ENCODE measurements around the gene FCGR3A.
"Not testable (repeated sequence)": the region's sequence is repeated elsewhere in the genome, so short reads cannot be mapped to it uniquely, and the experiment has no call there.

FCGR3A gene

GRCh38 chr1:161556143-161556542 is 6.5 kb upstream of the FCGR3A start:
- DNase-seq (ENCODE audit: low spot score): not testable (repeated sequence)

DNA sequence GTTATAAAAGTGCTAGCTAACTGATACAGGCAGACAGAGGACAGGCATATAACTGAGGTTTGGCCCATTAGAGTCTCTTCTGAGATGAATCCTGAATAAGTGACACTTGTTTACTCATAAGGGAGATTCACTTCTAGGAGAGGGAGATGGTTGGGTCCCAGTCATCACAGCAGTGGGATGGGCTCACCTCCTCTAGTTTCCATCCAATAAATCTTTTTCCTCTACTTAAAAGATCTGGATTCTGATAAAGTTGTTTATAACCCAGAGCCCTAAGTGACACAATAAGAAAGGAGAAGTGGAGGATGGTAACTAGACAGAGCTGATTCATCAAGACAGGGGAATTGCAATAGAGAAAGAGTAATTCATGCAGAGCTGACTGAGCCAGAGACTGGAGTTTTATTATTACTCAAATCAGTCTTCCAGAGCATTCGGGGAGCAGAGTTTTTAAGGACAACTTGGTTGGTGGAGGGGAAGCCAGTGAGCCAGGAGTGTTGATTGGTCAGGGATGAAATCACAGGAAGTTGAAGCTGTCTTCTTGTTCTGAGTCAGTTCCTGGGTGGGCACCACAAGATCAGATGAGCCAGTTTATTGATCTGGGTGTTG is 5.3 kb upstream of the FCGR3A start:
- not testable (repeated sequence) for DNase-seq (ENCODE audit: low spot score)

GRCh38 chr1:161554340-161554739 is 4.7 kb upstream of the FCGR3A start:
- not testable (repeated sequence) for DNase-seq (ENCODE audit: low spot score)

DNA sequence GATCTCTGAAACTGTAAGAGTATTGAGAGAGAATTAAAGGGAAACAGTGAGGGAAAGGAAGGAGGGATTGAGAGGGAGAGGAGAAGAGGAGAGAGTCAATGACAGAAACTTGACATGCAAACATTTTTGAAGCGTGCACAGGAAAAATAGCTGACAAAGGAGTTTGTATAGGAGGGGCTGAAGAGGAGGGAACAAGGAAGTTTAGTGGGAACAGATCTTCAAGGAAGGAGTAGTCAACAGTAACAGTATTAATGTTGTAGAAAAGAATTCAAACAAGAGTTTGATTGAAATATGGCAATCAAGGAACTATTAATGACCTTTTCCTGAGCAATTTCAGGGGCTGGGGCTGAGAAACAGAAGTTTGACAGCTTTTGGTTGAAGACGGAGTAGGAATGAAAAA is 4.0 kb upstream of the FCGR3A start:
- not testable (repeated sequence) for DNase-seq (ENCODE audit: low spot score)

DNA sequence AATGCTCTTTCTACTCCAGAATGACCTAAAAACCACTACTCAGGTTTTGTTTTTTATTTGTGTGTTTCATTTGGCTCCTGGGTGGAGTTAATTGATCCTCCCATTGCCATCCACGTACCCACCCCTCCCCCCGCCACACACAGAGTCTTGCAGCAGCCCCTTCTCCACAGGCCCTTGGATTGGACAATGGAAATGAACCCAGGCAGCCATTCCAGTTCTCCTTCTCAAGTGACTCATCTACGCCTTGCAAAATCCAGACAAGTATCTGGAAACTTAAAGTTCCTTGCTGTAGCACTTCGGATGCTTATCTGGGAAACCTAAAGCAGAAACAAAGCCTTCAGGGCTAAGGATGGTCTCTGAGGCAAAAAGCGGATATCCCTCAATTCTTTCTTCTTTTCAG is 1.3 kb upstream of the FCGR3A start:
- DNase-seq (ENCODE audit: low spot score): not testable (repeated sequence)

DNA sequence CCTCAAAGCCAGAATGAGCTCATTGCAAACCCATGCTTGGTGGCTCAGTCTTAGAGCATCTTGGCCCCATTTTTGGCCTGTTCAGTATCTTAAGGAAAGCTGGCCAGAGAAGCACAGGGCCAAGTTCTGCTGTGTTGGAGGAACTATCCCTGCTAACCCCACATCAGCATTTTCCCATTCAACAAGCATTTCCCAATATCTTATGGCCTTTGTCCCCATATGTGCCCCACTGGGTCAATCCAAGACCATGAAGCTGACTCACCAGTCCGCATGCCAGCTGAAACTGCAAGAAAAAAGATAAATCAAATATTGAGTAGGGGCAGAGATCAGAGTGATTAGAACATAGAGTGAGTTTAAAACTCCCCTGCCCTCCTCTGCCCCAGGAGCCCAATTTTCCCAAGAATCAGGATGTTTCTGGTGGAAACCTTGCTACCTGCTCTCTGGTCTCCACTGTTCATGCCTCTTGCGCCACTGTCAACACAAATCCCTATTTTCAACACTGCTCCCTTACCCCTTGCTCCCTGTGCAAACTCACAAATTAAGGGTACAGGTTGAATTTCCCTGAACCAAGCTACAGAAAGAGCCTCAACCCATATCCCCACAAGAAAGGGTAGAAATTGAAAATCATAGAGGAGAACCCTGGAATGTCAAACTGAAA is 740 bp downstream of the FCGR3A start:
- not testable (repeated sequence) for DNase-seq (ENCODE audit: low spot score)

- DNase-seq (ENCODE audit: low spot score): not testable (repeated sequence)
These were observed 1.4 kb downstream of the FCGR3A start for GRCh38 chr1:161547995-161548741.

- not testable (repeated sequence) for DNase-seq (ENCODE audit: low spot score)
These were observed 4.5 kb downstream of the FCGR3A start for GRCh38 chr1:161545005-161545731.

DNA sequence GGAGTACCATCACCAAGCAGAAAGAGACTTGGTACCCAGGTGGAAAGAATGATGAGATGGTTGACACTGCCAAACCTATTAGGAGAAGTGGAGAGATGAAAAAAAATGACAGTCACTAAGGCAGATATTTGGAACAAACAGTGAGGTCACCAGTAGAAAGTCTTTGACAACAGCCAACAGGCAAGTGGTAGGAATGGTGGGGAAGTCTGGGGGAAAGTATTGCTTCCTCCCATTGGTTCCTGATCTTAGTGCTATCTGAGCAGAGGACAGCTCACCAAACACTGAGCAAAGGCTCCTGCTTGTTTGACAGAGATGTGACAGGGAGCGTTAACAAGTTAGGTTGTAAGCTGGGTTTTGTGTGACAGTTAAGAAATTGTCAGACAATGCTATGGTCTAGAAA is 6.5 kb downstream of the FCGR3A start:
- not testable (repeated sequence) for DNase-seq (ENCODE audit: low spot score)

DNA sequence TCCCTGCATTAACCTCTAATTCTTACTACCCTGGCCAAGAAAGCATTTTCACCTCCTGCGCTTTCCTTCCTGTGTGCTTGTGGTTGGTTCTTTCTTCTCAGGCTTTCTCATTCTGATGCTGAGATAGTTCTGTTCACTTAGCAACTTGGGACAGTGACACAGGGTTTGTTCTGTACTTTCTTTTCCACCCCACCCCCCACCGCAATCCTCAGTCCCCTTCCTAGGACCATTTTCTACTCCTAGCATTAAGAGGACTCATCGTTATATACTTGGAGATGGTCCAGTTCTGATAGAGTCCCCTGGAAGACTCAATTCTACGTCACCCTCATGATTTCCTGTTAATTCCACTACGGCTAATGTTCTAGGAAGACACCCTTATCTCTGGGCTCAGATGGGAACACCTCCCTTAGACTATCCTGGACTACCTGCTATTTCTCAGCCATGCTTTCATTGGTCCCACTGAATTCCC is 7.5 kb downstream of the FCGR3A start:
- DNase-seq (ENCODE audit: low spot score): not testable (repeated sequence)

DNA sequence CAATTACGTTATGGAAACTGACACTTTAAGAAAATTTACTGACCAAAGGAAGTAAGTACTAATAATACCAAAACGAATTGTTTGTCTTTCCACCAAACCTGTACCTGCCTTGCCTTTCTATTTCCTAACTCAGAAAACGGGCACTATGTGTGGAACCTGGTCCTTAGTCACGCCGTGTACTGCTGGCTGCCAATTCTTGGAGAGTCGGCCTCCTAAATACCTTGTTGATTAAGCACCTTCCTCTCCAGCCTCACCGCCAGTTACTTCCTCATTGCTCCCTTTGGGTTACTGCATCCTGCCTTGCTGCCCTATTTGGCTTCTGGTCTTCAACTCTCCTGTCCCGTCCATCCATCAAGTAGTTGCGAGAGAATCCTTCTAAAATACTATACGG is 9.1 kb downstream of the FCGR3A start:
- not testable (repeated sequence) for DNase-seq (ENCODE audit: low spot score)

- peak; percentile 86 for DNase-seq (ENCODE audit: low spot score)
These were observed 9.7 kb downstream of the FCGR3A start for GRCh38 chr1:161539731-161540569.

DNA sequence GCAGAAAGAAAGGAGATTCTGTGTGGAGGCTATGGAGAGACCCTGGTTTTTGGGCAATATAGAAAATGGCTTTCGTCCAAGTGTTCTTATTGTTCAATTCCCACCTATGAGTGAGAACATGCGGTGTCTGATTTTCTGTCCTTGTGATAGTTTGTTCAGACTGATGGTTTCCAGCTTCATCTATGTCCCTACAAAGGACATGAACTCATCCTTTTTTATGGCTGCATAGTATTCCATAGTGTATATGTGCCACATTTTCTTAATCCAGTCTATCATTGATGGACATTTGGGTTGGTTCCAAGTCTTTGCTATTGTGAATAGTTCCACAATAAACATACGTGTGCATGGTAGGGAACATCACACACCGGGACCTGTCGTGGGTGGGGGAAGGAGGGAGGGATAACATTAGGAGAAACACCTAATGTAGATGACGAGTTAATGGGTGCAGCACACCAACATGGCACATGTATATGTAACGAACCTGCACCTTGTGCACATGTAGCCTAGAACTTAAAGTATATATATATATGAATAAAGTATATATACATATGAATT is 10.6 kb downstream of the FCGR3A start:
- DNase-seq (ENCODE audit: low spot score): not testable (repeated sequence)

DNA sequence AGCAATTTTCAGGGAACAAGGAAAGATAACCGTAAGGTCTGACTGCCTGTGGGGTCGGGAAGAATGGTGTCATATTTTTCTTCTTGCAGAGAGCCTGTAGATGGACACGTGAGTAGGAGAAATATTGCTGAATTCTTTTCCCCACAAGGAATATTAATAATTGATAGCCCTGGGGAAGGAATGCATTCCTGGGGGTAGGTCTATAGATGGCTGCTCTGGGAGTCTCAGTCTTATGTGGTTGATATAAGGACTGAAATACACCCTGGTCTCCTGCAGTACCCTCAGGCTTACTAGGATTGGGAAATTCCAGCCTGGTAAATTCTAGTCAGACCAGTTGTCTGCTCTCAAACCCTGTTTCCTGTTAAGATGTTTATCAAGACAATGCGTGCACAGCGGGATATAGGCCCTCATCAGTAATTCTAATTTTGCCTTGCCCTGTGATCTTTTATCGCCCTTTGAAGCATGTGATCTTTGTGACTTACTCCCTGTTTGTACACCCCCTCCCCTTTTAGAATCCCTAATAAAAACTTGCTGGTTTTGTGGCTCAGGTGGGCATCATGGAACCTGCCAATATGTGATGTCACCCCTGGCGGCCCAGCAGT is 12.4 kb downstream of the FCGR3A start:
- not testable (repeated sequence) for DNase-seq (ENCODE audit: low spot score)

GRCh38 chr1:161532644-161533567 is 16.7 kb downstream of the FCGR3A start:
- DNase-seq (ENCODE audit: low spot score): peak; percentile 19

- DNase-seq (ENCODE audit: low spot score): peak; percentile 27
These were observed 17.5 kb downstream of the FCGR3A start for GRCh38 chr1:161531986-161532643.

DNA sequence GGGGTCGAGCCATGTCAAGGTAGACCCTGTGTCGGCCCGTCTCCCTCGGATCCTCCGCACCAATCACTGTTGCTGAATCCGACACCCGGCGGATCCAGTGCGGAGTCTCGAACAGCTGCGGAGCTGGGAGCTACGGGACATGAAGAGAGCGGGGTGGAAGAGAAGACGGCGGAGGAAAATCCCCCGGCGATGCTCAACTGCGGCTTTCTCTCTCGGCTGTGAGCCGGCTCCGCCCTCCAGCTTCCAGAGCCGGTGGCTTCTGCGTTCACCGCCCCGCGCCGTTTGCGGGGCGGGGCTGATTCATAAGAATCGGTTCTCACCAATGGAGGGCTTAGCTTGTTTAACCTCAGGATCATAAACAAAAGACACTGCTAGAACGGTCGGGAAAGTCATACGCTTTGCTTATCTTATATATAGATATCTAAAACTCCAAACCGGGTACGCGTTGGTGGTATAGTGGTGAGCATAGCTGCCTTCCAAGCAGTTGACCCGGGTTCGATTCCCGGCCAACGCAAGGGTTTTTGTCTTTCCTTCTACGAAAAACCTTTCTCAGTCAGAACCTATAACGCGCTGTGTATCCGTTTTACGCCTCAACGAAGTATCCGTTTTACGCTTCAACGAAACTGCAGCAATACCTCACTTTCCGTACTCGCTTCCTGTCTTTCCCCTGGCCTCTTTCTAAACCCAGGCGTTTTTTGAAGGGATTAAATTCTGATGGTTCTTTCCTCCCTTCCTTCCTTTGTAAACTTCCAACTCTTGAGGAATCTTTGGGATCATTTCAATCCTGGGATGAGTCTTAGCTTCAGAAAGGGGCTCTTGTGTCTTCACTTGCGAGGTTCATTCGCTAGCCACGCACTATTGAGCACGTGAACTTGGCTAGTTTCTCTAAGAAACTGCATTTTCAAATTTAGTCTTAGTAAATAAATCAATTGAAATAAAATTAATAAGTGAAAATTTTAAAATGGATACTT is 18.7 kb downstream of the FCGR3A start:
- peak; percentile 99 for DNase-seq (ENCODE audit: low spot score)

- peak; percentile 88 for DNase-seq (ENCODE audit: low spot score)
These were observed 19.5 kb downstream of the FCGR3A start for GRCh38 chr1:161530158-161530557.

Data from NAMALWA (cell line).